Measurements from ENCODE around the gene RIIAD1.

GRCh38 chr1:151741516-151741915 lies 20.2 kb downstream of the RIIAD1 start:
- TF ChIP-seq CTCF (optimal IDR thresholded peaks at IDR 0.05 in 1 of 3, IDR thresholded peaks at IDR 0.05 in 1 of 3, conservative IDR thresholded peaks at IDR 0.05 in 1 of 3; ENCODE audit: extremely low read depth in 1 of 3, insufficient read depth in 2 of 3, low read length in 3 of 3) = no peak
- no peak for TF ChIP-seq EZH2 (IDR thresholded peaks at IDR 0.05; ENCODE audit: low read length)

Data from keratinocyte (primary cell).